ENCODE results near the gene SCNN1G.

SCNN1G gene

GRCh38 chr16:23160574-23160973 is 22.0 kb upstream of the SCNN1G start:
- no peak for TF ChIP-seq CTCF (IDR thresholded peaks at IDR 0.05; ENCODE audit: low read depth, low read length, missing control alignments)
- no peak for DNase-seq (ENCODE audit: extremely low read depth, low read depth)
- H3K4me3 ChIP-seq (replicated peaks; ENCODE audit: low read depth, low read length): no peak overlapping the region

- no peak for DNase-seq (ENCODE audit: extremely low read depth, low read depth)
- H3K4me3 ChIP-seq (replicated peaks; ENCODE audit: low read depth, low read length): no peak overlapping the region
- no peak for TF ChIP-seq CTCF (IDR thresholded peaks at IDR 0.05; ENCODE audit: low read depth, low read length, missing control alignments)
Observed at GRCh38 chr16:23163921-23164320, 18.6 kb upstream of the SCNN1G start.

- no peak for DNase-seq (ENCODE audit: extremely low read depth, low read depth)
- TF ChIP-seq CTCF (IDR thresholded peaks at IDR 0.05; ENCODE audit: low read depth, low read length, missing control alignments): no peak
- H3K4me3 ChIP-seq (replicated peaks; ENCODE audit: low read depth, low read length): no peak overlapping the region
Observed at GRCh38 chr16:23164736-23165135, 17.8 kb upstream of the SCNN1G start.

GRCh38 chr16:23172583-23172982 is 10.0 kb upstream of the SCNN1G start:
- no peak for DNase-seq (ENCODE audit: extremely low read depth, low read depth)
- H3K4me3 ChIP-seq (replicated peaks; ENCODE audit: low read depth, low read length): no peak overlapping the region
- TF ChIP-seq CTCF (IDR thresholded peaks at IDR 0.05; ENCODE audit: low read depth, low read length, missing control alignments): no peak

- no peak for TF ChIP-seq CTCF (IDR thresholded peaks at IDR 0.05; ENCODE audit: low read depth, low read length, missing control alignments)
- DNase-seq (ENCODE audit: extremely low read depth, low read depth): no peak
Observed at GRCh38 chr16:23172994-23173393, 9.6 kb upstream of the SCNN1G start.

GRCh38 chr16:23174622-23175021 is 7.9 kb upstream of the SCNN1G start:
- no peak for TF ChIP-seq CTCF (IDR thresholded peaks at IDR 0.05; ENCODE audit: low read depth, low read length, missing control alignments)
- DNase-seq (ENCODE audit: extremely low read depth, low read depth): no peak
- H3K4me3 ChIP-seq (replicated peaks; ENCODE audit: low read depth, low read length): no peak overlapping the region

More at GRCh38 chr16:23172994-23173393, 9.6 kb upstream of the SCNN1G start:
- no peak overlapping the region for H3K4me3 ChIP-seq (replicated peaks; ENCODE audit: low read depth, low read length)

GRCh38 chr16:23175651-23176050 is 6.9 kb upstream of the SCNN1G start:
- TF ChIP-seq CTCF (IDR thresholded peaks at IDR 0.05; ENCODE audit: low read depth, low read length, missing control alignments): no peak
- DNase-seq (ENCODE audit: extremely low read depth, low read depth): no peak
- no peak overlapping the region for H3K4me3 ChIP-seq (replicated peaks; ENCODE audit: low read depth, low read length)
